K562 (cell line): ENCODE measurements around the gene NR1D1. TPM values are rescaled to one million over a fixed set of nuclear protein-coding genes. Genes with fewer than 3 reads are reported as not detected.

Source experiments
- CBX2 ChIP-seq: fragments of 200-600 bp; sonication (generic); IDR thresholded peaks from one replicate; pipeline ENCODE4 v1.6.1; 2012; ENCODE audit warnings: mild to moderate bottlenecking, low read length, inconsistent platforms; ENCODE audit not compliant: insufficient read depth, poor library complexity, severe bottlenecking
- CBX3 ChIP-seq, 2 experiments: IDR thresholded peaks; 1 replicate in 1 of 2; 2 replicates in 1 of 2; pipeline ENCODE4 v1.6.1; 2012; ENCODE audit warnings: inconsistent platforms in 2 of 2, low read length in 2 of 2, borderline replicate concordance in 1 of 2, control low read depth in 1 of 2
- CCNT2 ChIP-seq: IDR thresholded peaks from 2 replicates; pipeline ENCODE4 v1.6.1; 2011; ENCODE audit warnings: borderline replicate concordance, low read depth, mild to moderate bottlenecking, moderate library complexity, mixed read lengths, low read length; ENCODE audit not compliant: insufficient read length; ENCODE audit errors: extremely low read depth
- CLOCK ChIP-seq: fragments of 250-450 bp; sonication (Bioruptor Pico); IDR thresholded peaks from 2 replicates; pipeline ENCODE4 v1.4.0; 2020; ENCODE audit warnings: mild to moderate bottlenecking, moderate library complexity, borderline replicate concordance
- CXXC5 ChIP-seq: fragments of 250-450 bp; sonication (Bioruptor Pico); IDR thresholded peaks from 2 replicates; pipeline ENCODE4 v1.8.0; 2022; ENCODE audit warnings: inconsistent platforms, mild to moderate bottlenecking, moderate library complexity
- FOXJ2 ChIP-seq: fragments of 200-800 bp; sonication (Bioruptor generic); IDR thresholded peaks from 2 replicates; pipeline ENCODE4 v1.6.1; 2016; ENCODE audit warnings: missing genetic modification characterization, missing compliant biosample characterization
- GABPB1 ChIP-seq: sonication (generic); formaldehyde crosslinking; IDR thresholded peaks from 2 replicates; pipeline ENCODE4 v1.8.0; 2022; ENCODE audit warnings: mild to moderate bottlenecking, missing genetic modification reagents
- ILK ChIP-seq: fragments of 450-650 bp; IDR thresholded peaks from 2 replicates; pipeline ENCODE4 v1.6.1; 2016; ENCODE audit warnings: missing genetic modification characterization, low read depth, mild to moderate bottlenecking, missing compliant biosample characterization, moderate library complexity, borderline replicate concordance
- KDM2B ChIP-seq: fragments of 250-450 bp; sonication (Bioruptor Pico); IDR thresholded peaks from 2 replicates; pipeline ENCODE4 v1.8.0; 2021; ENCODE audit warnings: mild to moderate bottlenecking, moderate library complexity
- MEF2D ChIP-seq: conservative IDR thresholded peaks from 2 replicates; pipeline ENCODE4 v1.6.1; 2016; ENCODE audit warnings: low read depth, missing genetic modification characterization, missing compliant biosample characterization
- RNF219 ChIP-seq: fragments of 250-450 bp; sonication (Bioruptor Pico); IDR thresholded peaks from 2 replicates; pipeline ENCODE4 v1.5.0; 2022; ENCODE audit warnings: mild to moderate bottlenecking
- RUNX1 ChIP-seq: sonication (generic); IDR thresholded peaks from 2 replicates; pipeline ENCODE4 v1.6.1; 2016; ENCODE audit warnings: antibody characterized with exemption, low read depth
- TCF15 ChIP-seq: fragments of 250-450 bp; sonication (Bioruptor Pico); IDR thresholded peaks from 2 replicates; pipeline ENCODE4 v1.8.0; 2022; ENCODE audit warnings: moderate library complexity, mild to moderate bottlenecking, inconsistent platforms
- TFAP4 ChIP-seq: sonication (generic); formaldehyde crosslinking; IDR thresholded peaks from 2 replicates; pipeline ENCODE4 v1.8.0; 2022; ENCODE audit warnings: missing genetic modification reagents, mild to moderate bottlenecking, moderate library complexity, borderline replicate concordance
- ZNF23 ChIP-seq: fragments of 250-450 bp; sonication (Bioruptor Pico); IDR thresholded peaks from 2 replicates; pipeline ENCODE4 v1.4.0; 2020; ENCODE audit warnings: mild to moderate bottlenecking
- ZNF644 ChIP-seq: fragments of 200-800 bp; sonication (Bioruptor generic); IDR thresholded peaks from 2 replicates; pipeline ENCODE4 v1.6.1; 2016; ENCODE audit warnings: low read depth, missing genetic modification characterization, missing compliant biosample characterization
- ZNF740 ChIP-seq, 3 experiments: fragments of 200-800 bp in 1 of 3; sonication (Bioruptor generic) in 1 of 3; sonication (generic) in 1 of 3; formaldehyde crosslinking in 1 of 3; IDR thresholded peaks; 2 replicates each; pipeline versions ENCODE4 v1.6.1 to v1.8.0; 2016 to 2022; ENCODE audit warnings: mild to moderate bottlenecking in 2 of 3, missing compliant biosample characterization in 2 of 3, missing genetic modification characterization in 2 of 3, missing genetic modification reagents in 1 of 3
- polyA plus RNA-seq, 8 experiments: library from polyadenylated mRNA; depleted of rRNA in 4 of 8; stranded (reverse) in 5 of 8; unstranded in 3 of 8; fragments of >200 nt; fragmentation: Nextera tagmentation in 2 of 8; fragmentation: Illumina TruSeq in 1 of 8; extraction: Ambion mirVana in 2 of 8; extraction: Trizol in 1 of 8; gene quantifications; 2 replicates each; pipeline versions ENCODE4 v1.2.1 to v1.2.3, GENCODE V29; 2011 to 2014; ENCODE audit warnings: inconsistent platforms in 1 of 8, missing spikeins in 1 of 8
- total RNA-seq, 7 experiments: library from RNA; depleted of rRNA in 6 of 7; stranded (reverse); fragments of >200 nt in 6 of 7; fragmentation: Illumina TruSeq in 2 of 7; extraction: Trizol in 2 of 7; gene quantifications; 2 replicates each; pipeline versions ENCODE4 v1.2.1 to v1.2.3, GENCODE V29; 2011 to 2021; ENCODE audit warnings: low replicate concordance in 1 of 7

NR1D1 gene
- total and polyA plus RNA-seq, 9 of the 15 experiments (the other 6 are each of a cell fraction or from before 2014, with no cell fraction given) = 0.25 to 7.7 (median 0.65) TPM

- TF ChIP-seq RNF219 (CRISPR knock-in tag) (no peak), TCF15 (no peak), GABPB1 (CRISPR knock-in tag) (no peak), ILK (tag) (no peak), CCNT2 (no peak), KDM2B (CRISPR knock-in tag) (no peak), RUNX1 (no peak), ZNF644 (tag) (no peak), ZNF740 (CRISPR knock-in tag; IDR thresholded peaks at IDR 0.05) (no peak), ZNF740 (tag; IDR thresholded peaks at IDR 0.05) (peak in 1 of 2 experiments; percentile 45; a peak in 1 of 4 replicates), TFAP4 (CRISPR knock-in tag) (no peak), CXXC5 (CRISPR knock-in tag) (peak; percentile 64; the same call in 1 of the 2 replicates), CBX2 (no peak), ZNF23 (no peak), MEF2D (tag) (no peak), CLOCK (CRISPR knock-in tag) (no peak), CBX3 (IDR thresholded peaks at IDR 0.05; ENCODE audit: borderline replicate concordance in 1 of 2, low read length in 2 of 2) (no peak), FOXJ2 (no peak)
Measured at GRCh38 chr17:40062329-40063186, 37.8 kb downstream of the NR1D1 start, which contains the start of gene THRA (continued).
